Amniotic stem cell (primary cell): ENCODE measurements around the gene SART3.
"Not testable (repeated sequence)": the region's sequence is repeated elsewhere in the genome, so short reads cannot be mapped to it uniquely, and the experiment has no call there.

Experiments used
- DNase-seq: peaks from one replicate; lab custom pipeline; 2025; lab: John Stamatoyannopoulos, UW

The SART3 gene

DNA sequence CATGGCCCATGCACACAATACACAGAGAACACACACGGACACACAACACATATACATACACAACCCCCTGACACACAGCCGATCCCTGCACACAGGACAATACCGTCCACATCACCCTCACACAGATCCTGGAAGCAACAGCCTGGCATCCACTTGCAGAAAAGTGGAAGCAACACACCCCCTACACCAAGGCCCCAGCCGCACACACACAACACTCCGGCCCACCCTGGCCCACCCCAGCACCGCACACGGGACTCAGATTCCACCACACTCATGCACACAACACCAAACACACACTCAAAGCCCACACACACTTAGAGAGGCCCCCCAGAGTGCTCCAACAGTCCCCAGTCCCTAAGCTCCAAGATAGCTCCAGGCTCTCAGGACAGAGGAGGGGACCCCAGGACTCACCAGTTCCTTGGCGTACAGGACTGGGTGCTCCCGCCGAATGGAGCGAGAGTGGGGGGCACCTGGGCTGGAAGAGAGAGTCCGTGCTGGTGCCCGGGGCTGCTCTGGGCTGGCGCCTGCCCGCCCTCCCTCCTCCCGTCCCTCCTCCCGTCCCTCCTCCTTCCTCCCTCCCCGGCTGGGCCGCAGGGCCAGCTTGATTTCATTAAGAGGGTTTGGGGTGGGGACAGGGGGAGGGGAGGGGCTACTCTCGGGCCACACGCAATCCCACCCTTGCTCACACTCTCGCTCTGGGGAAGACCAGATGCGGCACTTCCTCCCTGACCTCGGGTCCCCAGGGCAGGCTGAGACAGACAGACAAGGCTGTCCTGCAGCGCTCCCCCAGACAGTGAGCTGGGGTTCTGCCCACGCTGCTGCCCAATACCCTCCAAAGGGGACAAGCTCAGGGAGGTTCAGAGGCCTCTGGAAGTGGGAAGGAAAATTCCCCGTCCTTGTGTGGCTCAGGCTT is 36.8 kb upstream of the SART3 start, which contains the start of gene TMEM119:
Gene TMEM119, minus strand, starts transcription at position 526 of the 913 bp plus-strand sequence. CDS start 5,701 bp downstream, outside the sequence.
- DNase-seq, result no peak

GRCh38 chr12:108596854-108597558 is 36.0 kb upstream of the SART3 start:
- no peak for DNase-seq

DNA sequence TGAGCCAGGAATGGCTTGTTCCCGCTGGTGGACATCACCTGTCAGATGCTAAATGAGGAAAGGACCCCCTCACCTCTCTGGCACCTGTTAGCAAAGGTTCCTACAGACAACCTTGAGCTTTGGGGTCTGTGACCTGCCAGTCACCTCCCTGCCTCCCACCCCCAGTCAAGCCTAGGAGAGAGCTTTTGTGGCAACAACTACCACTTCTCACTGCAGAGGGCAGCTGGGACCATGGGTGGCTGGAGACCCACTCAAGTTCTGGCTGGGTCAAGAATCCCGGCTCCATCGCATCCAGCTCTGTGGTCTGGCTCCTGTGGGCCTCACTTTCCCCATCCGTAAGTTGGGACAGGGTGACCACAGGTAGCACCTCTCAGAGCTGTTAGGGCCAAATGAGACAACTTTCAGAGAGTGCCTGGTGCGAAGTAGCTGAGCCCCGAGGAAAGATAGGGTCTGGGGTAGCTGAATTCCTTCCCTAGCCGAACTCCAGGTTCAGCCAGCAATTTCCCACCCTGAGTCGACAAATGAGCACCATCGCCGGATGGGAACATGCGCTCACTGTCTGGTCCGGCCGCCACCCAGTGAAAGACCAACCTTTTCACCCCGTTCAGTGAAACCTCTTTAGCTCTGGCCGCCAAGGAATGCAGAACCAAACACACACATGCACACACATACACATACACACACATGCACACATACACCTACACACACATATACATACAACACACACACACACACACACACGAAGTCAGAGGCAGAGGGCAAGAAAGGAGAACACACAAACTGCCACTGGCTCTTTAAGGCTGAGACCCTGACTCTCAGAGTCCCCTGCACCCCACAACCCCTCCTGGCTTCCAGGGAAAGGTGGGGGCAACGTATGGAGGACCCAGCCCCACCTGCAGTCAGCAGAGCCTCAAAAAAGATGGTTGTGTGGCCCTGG is 35.0 kb upstream of the SART3 start:
- DNase-seq, result no peak

- DNase-seq, result no peak
These were observed 34.2 kb upstream of the SART3 start for GRCh38 chr12:108594960-108595710.

GRCh38 chr12:108594323-108594903 is 33.4 kb upstream of the SART3 start:
- no peak for DNase-seq

- no peak for DNase-seq
These were observed 31.3 kb upstream of the SART3 start for GRCh38 chr12:108592033-108592909.

DNA sequence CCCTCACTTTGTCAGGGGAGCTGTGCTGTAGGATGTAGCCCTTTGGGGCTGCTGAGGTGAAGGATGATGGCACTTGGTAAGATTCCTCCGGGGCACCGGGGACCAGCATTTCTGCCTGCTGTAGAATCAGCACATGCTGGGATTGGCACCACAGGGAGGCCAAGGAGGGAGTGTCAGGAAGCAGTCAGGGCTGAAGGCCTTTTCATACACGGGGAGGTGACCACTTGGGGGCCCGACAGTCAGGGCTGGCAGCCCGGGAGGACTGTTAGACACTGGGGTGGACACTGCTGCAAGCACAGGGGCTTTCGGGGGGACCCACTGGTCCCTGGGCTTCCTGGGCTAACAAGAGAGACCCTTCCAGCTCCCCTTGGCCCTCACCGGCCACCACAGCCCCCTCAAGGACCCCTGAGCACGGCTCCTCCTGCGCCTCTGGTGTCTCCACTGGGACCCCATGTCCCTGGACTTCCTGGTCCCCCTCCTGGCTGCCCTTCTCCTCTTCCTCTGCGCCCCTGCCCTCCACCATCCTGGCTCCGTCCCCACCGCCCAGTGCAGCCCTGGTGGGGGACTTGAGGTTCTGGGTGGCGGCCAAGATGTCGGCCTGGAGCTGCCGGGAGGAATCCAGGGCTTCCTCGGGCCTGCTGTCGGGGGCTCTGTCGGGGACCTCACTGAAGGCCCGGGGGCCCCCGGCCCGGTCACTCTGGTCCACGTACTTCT is 30.5 kb upstream of the SART3 start:
- DNase-seq, result no peak

- DNase-seq, result not testable (repeated sequence)
These were observed 29.5 kb upstream of the SART3 start for GRCh38 chr12:108590463-108590862.

- no peak for DNase-seq
These were observed 28.9 kb upstream of the SART3 start for GRCh38 chr12:108589840-108590229.

- no peak for DNase-seq
These were observed 28.3 kb upstream of the SART3 start for GRCh38 chr12:108589028-108589839.

DNA sequence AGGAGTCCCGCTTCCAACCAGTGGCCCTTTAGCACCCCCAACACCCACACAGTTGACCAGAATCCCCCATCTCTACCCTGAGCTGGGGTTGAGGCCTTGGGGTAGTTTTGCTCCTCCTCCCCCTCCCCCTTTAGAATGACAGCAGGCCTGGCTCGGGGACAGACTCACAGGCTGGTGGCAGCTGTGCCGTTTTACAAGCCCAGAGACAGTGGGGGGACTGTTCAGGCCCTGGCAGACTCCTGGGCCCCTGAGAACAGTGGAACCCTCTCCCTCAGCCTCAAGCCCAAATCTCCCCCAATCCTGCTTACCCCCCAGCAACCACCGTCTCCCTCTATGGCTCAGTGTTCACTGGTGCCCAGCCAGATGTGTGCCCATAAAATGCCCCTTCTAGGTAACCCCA is 26.9 kb upstream of the SART3 start:
- DNase-seq, result no peak

DNA sequence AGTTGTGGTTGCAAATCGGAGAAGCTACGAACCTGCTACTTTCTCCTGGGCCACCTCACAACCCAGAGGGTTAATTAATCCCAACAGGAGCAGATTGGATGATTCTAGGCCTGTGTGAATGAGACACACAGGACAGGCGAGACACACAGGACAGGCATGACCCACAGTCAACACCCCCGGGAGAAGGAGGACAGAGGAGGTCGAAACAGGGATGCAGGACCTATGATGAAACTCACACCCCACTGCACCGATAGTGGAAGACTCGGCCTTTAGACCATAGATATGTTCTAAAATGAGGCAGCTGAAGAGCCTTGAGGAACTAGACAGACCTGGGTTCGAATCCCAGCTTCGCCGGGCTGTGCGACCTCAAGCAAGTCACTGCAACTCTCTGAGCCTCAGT is 25.3 kb upstream of the SART3 start:
- no peak for DNase-seq

DNA sequence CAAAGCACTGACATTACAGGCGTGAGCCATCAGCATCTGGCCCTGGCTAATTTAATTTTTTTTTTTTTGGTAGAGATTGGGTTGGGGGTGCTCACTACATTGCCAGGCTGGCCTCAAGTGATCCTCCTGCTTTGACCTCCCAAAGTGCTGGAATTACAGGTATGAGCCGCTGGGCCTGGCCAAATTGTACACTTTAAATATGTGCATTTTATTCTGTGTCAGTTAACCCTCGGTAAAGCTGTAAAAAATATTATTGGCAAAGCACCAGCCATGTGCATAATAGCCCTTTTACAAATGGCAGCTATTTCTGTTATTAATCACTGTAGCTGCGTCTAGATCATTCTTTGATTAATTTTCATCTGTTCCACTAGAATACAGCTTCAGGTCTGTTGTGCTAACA is 24.9 kb upstream of the SART3 start:
- DNase-seq, result no peak

GRCh38 chr12:108584456-108585065 is 23.6 kb upstream of the SART3 start:
- DNase-seq, result no peak

- no peak for DNase-seq
These were observed 23.0 kb upstream of the SART3 start for GRCh38 chr12:108583991-108584390.

GRCh38 chr12:108582978-108583770 is 22.2 kb upstream of the SART3 start:
- DNase-seq, result no peak

DNA sequence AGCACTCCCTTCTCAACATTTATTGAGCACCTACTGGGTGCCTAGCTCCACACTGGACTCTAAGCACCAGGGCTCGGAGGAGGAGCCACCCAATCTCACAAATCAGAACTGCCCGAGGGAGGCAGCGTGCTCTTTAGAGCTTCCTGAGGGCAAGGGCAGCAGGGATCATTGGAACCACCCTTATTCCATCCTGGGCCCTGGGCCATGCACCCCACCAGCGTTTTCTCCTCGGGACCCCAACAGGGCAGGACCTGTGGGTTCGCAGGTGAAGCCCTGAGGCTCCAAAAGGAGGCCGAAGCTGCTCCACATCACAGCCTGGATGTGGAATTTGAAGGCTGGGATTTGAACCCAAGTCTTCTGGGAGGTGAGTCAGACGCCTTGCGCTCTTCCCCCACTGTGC is 21.5 kb upstream of the SART3 start:
- DNase-seq, result no peak
